ENCODE data around the gene LENG1. TPM values are rescaled to one million over a fixed set of nuclear protein-coding genes. Genes with fewer than 3 reads are reported as not detected.

LENG1 gene
- total and polyA plus RNA-seq, 9 donors = 5.2 to 14.0 (median 8.5) TPM

- Histone ChIP-seq H3K4me3 (no peak overlapping the region), H3K36me3 (no peaks in the 10 kb centered on the region), H3K27me3 (no peaks in the 10 kb centered on the region), H3K27ac (no peak overlapping the region), H3K4me1 (ENCODE audit: insufficient read depth) (peaks cover 2% of the 10 kb centered on the region), H3K9me3 (no peaks in the 10 kb centered on the region)
- WGBS, 3 donors = 66 to 70% (median 69%) methylated on average over 11 of the region's 11 CpGs
- intact Hi-C loops (cut with DNase I) = no loop called here
- DNase-seq = no peak
- TF ChIP-seq EP300 (IDR thresholded peaks at IDR 0.05) (no peak), POLR2A (IDR thresholded peaks at IDR 0.05) (no peak)
- TF ChIP-seq, protein P1, sequence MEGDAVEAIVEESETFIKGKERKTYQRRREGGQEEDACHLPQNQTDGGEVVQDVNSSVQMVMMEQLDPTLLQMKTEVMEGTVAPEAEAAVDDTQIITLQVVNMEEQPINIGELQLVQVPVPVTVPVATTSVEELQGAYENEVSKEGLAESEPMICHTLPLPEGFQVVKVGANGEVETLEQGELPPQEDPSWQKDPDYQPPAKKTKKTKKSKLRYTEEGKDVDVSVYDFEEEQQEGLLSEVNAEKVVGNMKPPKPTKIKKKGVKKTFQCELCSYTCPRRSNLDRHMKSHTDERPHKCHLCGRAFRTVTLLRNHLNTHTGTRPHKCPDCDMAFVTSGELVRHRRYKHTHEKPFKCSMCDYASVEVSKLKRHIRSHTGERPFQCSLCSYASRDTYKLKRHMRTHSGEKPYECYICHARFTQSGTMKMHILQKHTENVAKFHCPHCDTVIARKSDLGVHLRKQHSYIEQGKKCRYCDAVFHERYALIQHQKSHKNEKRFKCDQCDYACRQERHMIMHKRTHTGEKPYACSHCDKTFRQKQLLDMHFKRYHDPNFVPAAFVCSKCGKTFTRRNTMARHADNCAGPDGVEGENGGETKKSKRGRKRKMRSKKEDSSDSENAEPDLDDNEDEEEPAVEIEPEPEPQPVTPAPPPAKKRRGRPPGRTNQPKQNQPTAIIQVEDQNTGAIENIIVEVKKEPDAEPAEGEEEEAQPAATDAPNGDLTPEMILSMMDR (IDR thresholded peaks at IDR 0.05) = no peak
Measured at GRCh38 chr19:54156490-54156889, 3.0 kb downstream of the LENG1 start.

GRCh38 chr19:54155694-54156093 lies 3.8 kb downstream of the LENG1 start:
- Histone ChIP-seq H3K9me3 (no peaks in the 10 kb centered on the region), H3K4me1 (ENCODE audit: insufficient read depth) (peaks cover 2% of the 10 kb centered on the region), H3K36me3 (no peaks in the 10 kb centered on the region), H3K27ac (no peak overlapping the region), H3K27me3 (no peaks in the 10 kb centered on the region), H3K4me3 (no peak overlapping the region)
- WGBS, 3 donors = 39 to 50% (median 42%) methylated on average over 19 of the region's 19 CpGs
- no peak for TF ChIP-seq EP300 (IDR thresholded peaks at IDR 0.05)
- TF ChIP-seq, protein P1 (IDR thresholded peaks at IDR 0.05) = no peak
- DNase-seq = peak in 2 of 5 donors; percentile 41 to 64
- intact Hi-C loops (cut with DNase I) = no loop called here

- TF ChIP-seq, protein P1 (IDR thresholded peaks at IDR 0.05) = no peak
- TF ChIP-seq EP300 (IDR thresholded peaks at IDR 0.05) = no peak
- TF ChIP-seq POLR2A (IDR thresholded peaks at IDR 0.05) = no peak
- no peaks in the 10 kb centered on the region for H3K27me3 ChIP-seq
- 66 to 75% (median 69%) methylated on average over 18 of the region's 18 CpGs for WGBS, 3 donors
- no peaks in the 10 kb centered on the region for H3K36me3 ChIP-seq
- no peak overlapping the region for H3K27ac ChIP-seq
- no peaks in the 10 kb centered on the region for H3K9me3 ChIP-seq
- peak in 1 of 5 donors; percentile 32 for DNase-seq
- peaks cover 2% of the 10 kb centered on the region for H3K4me1 ChIP-seq (ENCODE audit: insufficient read depth)
- intact Hi-C loops (cut with DNase I) = no loop called here
- no peak overlapping the region for H3K4me3 ChIP-seq
Measured at GRCh38 chr19:54154603-54155345, 4.7 kb downstream of the LENG1 start.

DNA sequence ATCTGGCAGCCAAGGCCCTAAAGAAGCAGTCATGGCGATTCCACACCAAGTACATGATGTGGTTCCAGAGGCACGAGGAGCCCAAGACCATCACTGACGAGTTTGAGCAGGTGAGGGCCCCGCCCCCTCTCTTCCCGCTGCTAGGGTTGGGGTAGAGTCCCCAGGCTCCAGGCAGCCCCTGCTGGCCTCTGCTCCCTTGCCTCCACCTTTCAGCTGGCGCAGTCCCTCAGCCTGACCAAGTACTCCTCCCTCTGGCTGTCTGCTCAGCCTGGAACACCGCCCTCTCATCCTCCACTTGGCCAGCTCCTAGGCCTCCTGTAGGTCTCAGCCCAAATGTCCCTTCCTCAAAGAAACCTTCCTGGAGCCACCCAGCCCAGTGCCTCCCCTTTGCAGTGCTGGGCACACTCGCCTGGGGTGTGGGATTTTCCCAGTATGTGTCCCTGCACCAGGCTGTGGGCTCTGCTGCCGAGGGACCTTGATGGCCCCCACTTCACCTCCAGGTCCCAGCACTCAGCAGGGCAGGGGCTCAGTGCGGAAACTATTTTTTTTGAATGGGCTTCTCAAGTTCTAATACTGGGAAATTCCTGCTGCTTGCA lies 5.7 kb downstream of the LENG1 start:
- WGBS, 3 donors = 72 to 80% (median 79%) methylated on average over 9 to 10 of the region's 10 CpGs
- Histone ChIP-seq H3K27me3 (no peaks in the 10 kb centered on the region), H3K36me3 (no peaks in the 10 kb centered on the region), H3K4me1 (ENCODE audit: insufficient read depth) (peaks cover 2% of the 10 kb centered on the region), H3K27ac (no peak overlapping the region), H3K4me3 (no peak overlapping the region), H3K9me3 (no peaks in the 10 kb centered on the region)
- TF ChIP-seq EP300 (IDR thresholded peaks at IDR 0.05) (no peak), POLR2A (IDR thresholded peaks at IDR 0.05) (no peak)
- TF ChIP-seq, protein P1 (IDR thresholded peaks at IDR 0.05) = no peak
- intact Hi-C loops (cut with DNase I) = no loop called here
- no peak for DNase-seq
